ENCODE measurements around the gene GTF3C6.

DNA sequence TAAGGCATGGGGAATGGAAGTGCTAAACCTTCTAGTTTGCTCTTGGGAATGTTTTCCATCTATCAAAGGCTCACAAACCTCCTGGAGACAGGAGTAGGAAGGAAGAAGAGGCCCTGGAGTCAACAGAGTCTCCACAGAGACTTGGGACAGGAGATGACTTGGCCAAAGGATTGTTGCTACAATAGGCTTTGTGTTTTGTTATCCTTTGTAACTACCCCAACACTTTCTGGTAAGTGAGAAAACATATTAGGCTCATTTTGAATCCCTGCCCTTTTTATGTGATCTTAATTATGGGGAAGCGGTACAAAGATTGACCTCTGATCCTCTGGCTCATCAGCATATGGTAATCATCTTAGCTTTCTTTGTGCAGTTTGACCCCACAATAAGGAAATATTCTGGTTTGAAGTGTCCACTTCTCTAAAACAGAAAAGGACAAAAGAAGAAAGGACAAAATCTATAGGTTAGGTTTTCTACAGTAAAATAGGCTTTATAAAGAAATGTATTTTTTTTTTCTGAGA, 24.1 kb upstream of the GTF3C6 start:
- no peak for TF ChIP-seq POLR2A (IDR thresholded peaks at IDR 0.05; ENCODE audit: low read depth)
- TF ChIP-seq, protein P1, sequence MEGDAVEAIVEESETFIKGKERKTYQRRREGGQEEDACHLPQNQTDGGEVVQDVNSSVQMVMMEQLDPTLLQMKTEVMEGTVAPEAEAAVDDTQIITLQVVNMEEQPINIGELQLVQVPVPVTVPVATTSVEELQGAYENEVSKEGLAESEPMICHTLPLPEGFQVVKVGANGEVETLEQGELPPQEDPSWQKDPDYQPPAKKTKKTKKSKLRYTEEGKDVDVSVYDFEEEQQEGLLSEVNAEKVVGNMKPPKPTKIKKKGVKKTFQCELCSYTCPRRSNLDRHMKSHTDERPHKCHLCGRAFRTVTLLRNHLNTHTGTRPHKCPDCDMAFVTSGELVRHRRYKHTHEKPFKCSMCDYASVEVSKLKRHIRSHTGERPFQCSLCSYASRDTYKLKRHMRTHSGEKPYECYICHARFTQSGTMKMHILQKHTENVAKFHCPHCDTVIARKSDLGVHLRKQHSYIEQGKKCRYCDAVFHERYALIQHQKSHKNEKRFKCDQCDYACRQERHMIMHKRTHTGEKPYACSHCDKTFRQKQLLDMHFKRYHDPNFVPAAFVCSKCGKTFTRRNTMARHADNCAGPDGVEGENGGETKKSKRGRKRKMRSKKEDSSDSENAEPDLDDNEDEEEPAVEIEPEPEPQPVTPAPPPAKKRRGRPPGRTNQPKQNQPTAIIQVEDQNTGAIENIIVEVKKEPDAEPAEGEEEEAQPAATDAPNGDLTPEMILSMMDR (IDR thresholded peaks at IDR 0.05): no peak
- TF ChIP-seq EP300 (IDR thresholded peaks at IDR 0.05): no peak
- TF ChIP-seq POLR2AphosphoS5 (IDR thresholded peaks at IDR 0.05): no peak

All from esophagus muscularis mucosa (tissue), 4 donors.